ENCODE measurements around the gene CRHR2.

CRHR2 gene

DNA sequence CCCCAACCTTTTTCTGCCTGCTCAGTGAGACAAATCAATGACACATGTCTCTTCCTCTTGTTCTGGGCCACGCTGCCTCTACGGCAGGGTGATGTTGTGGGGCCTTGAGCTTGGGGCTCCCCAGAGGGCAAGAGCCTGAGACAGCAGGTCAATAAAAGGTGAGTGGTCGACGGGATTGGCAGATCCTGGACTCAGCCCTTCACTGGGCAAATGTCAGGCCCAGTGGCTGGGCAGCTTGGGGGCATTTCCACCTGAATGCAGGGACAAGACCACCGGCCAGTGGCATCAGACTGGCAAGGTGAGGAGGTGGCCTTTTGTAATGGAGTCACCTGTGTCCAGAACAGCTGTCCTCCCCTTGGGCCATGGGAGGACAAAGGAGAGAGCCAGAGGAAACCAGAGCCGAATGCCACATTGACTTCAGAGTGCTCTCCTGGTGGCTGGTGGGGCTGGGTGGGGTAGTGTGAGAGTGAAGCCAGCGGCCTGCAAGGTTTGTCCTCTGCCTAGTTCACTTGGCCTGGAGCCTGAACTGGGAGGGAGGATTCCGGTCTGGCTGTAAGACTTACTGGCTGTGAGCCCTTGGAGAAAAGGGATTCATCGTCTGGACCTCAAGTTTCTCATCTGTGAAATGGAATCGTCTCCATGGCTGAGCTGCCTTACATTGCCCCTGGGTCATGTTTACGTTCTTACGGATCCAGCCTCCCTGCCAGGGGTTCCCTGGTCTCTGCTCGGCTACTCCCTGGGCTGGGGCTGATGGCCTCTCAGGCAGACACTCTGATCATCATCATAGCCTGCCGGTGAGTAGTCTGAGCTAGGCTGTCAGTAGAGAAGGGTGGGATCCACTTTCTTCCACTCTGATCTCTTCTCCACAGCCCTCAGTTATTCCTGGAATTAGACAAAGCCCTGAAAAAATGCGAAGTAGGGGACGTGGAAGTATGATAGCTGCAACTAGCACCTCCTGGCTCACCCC, 25.4 kb upstream of the CRHR2 start:
- no peak for DNase-seq (ENCODE audit: low read depth in 2 of 2)

- DNase-seq (ENCODE audit: low read depth in 2 of 2) = no peak
These were observed 24.7 kb upstream of the CRHR2 start for GRCh38 chr7:30706908-30707307.

DNA sequence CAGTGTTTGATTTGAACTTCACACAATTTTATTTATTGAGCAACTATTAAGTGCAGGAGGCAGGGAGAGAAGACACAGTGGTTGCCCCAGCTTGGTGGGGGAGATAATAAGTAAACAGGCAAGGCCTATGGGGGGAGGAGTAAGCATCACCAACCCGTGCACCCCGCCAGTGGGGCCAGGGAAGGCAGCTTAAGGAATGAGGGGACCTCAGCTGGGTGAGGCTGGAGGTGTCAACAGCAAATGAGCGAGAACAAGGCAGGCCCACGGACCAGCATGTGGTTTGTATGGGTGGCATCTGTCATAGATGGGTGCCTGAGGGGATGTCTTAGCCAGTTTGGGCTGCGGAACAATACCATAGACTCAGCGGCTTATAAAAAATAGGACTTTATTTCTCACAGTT, 24.1 kb upstream of the CRHR2 start:
- no peak for DNase-seq (ENCODE audit: low read depth in 2 of 2)

- no peak for DNase-seq (ENCODE audit: low read depth in 2 of 2)
These were observed 23.3 kb upstream of the CRHR2 start for GRCh38 chr7:30705596-30705995.

DNA sequence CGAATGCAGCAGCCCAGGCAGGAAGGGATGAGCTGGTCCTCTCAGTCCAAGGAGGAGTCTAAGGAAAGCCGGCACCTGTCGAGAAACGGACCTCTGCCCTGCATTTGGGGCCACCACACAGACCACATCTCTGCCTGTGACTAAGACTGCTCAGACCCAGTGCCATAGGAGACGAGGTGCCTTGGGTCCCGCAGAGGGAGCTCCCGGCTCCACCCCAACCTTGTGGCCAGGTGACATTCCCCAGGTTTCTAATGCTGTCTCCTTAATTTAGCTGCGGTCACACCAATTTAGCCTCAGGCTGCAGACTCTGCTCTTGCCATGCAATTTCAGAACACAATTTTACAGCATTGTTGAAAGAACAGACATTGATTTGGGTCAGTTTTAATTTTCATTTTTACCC, 22.8 kb upstream of the CRHR2 start:
- no peak for DNase-seq (ENCODE audit: low read depth in 2 of 2)

- no peak for DNase-seq (ENCODE audit: low read depth in 2 of 2)
These were observed 21.5 kb upstream of the CRHR2 start for GRCh38 chr7:30703756-30704155.

- no peak for DNase-seq (ENCODE audit: low read depth in 2 of 2)
These were observed 19.9 kb upstream of the CRHR2 start for GRCh38 chr7:30702200-30702599.

- no peak for DNase-seq (ENCODE audit: low read depth in 2 of 2)
These were observed 18.7 kb upstream of the CRHR2 start for GRCh38 chr7:30700941-30701340.

DNA sequence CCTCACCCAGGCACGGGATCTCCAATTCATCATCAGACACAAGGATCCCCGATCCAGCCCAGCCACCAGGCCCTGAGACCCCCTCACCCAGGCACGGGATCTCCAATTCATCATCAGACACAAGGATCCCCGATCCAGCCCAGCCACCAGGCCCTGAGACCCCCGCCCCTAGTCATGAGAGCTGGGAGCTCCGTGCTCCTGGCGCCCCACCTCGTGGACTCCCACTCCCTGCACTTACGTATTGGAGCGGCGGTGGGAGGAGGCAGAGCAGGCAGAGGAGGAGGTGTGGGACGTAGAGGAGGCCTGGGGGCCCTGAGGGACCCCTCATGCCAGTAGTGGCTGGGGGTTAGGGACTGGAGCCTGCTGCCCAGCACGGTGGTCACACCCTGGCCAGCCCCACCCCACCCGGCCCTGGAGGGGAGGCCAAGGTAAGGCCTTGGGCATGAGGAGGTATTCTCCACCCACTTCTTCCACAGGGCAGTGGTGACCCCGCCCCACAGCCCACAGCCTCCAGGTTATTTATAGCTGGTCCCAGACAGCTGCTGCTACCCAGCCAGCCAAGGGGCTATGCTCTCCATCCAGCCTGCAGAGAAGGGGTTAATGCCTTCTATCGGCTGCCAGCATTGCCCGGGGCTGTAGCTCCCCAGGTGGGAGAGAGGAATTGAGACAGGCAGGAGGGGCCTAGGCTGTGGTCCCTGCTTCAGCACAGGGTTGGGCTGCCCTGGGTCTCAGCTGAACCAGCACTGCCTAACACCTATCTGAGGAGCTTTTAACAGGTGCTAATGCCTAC, 17.6 kb upstream of the CRHR2 start:
- DNase-seq (ENCODE audit: low read depth in 2 of 2) = no peak

- no peak for DNase-seq (ENCODE audit: low read depth in 2 of 2)
These were observed 16.2 kb upstream of the CRHR2 start for GRCh38 chr7:30698481-30698880.

DNA sequence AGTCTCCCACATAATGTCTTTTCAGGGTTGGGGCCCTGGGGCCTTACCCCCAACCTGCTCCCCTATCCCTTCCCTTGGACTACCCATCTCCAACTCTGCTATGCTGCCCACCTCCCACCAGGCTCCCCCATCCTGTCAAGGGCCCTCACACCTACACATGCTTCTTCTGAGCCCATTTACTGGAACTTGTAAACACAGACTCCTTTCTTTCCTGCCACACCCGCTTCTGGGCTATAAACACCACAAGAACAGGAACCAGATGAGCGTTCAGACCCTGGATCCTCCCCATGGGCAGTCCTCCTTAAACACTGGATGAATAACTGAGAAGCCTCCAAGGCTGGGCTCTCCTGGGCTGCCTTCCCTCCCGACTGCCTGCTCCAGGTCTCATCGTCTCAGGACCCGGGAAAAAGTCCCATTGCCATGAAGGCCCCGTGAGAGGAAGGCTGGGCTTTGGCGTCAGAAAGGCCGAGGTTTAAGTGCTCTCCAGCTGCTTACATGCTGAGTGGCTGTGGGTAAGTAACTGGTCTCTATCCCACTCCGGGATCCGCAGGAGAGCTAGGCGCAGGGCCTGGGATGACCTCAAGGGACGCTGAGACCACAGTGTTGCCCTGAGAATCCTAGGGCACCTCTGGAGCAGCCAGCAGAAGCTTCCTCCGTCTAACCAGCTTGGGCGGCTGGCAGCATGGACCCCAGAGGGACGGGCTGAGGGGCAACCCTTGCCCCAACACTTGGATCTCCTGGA, 15.6 kb upstream of the CRHR2 start:
- DNase-seq (ENCODE audit: low read depth in 2 of 2) = no peak

GRCh38 chr7:30694774-30695721, 12.8 kb upstream of the CRHR2 start:
- DNase-seq (ENCODE audit: low read depth in 2 of 2) = no peak

GRCh38 chr7:30694218-30694745, 12.0 kb upstream of the CRHR2 start:
- no peak for DNase-seq (ENCODE audit: low read depth in 2 of 2)

DNA sequence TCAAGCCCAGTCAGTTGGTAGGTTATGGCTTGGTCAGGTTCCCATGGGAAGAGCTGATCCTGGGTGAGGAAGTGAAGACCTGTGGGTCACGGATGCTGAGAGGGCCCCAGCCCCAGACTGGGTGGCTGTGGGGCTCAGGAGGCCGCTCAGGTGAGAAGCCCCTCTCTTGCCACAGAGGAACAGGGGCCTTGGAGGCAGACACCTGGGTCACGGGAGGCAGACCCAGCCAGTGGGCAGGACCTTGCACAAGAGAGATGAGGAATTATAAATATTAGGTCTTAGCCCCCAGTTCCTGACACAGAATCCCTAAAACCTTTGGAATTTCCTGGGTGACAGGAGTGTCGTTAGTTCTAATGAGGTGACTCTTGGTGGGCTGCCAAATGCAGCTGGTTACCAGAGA, 10.6 kb upstream of the CRHR2 start:
- no peak for DNase-seq (ENCODE audit: low read depth in 2 of 2)

DNA sequence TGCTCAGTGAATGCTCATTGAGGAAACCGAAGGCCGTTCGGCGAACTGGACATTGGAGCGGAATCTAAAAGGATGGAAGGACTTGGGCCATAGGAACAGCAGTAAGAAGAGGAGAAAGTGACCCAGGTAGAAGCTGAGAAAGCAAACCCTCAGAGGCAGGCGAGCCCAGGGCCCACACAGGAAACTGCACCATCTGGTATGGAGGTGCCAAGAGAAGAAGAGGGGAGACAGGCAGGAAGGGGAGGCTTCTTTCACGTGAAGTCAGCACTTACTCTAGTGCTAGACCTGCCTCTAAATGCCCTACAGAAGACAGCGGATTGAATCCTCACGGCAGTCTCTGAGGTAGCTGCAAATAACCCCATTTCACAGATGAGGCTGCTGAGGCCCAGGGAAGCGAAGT, 10.2 kb upstream of the CRHR2 start:
- DNase-seq (ENCODE audit: low read depth in 2 of 2) = no peak

GRCh38 chr7:30690011-30690410, 7.8 kb upstream of the CRHR2 start:
- no peak for DNase-seq (ENCODE audit: low read depth in 2 of 2)

- no peak for DNase-seq (ENCODE audit: low read depth in 2 of 2)
These were observed 6.5 kb upstream of the CRHR2 start for GRCh38 chr7:30688718-30689221.

DNA sequence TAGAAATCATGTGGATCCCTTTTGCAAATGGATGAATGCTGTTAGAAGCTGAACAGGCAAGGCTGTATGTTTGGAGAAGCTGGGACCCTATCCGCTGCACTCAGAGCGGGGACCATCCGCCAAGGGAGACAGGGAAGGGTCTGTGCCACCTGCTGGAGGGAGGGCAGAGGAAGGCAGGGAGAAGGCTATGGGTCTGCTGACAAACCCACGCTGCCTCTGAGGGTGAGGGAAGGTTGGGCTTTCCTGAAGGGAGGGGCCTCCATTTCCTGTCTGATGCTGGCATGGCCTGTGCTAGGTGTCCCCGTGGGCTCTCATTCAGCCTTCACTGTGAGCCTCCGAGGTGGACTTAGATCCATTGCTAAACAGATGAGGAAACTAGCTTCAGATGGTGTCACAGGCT, 5.3 kb upstream of the CRHR2 start:
- no peak for DNase-seq (ENCODE audit: low read depth in 2 of 2)

DNA sequence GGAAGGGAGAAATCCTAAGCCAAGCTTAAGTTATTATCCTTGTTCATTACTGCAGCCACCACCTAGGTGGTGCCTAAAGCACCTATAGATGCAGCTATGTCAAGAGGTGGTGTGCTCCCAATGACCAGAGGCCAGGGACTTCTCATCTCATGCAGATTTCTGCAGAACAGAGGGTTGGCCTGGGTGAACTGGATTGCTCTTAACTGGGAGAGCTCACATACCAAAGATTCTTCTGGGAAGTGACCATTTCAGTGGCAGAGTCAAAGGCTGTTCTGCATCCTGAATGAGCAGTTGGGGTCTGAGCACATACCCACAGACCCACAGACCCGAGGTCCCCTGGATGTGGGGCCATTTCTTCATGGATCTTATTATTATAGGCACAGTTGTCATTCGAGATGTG, 2.1 kb upstream of the CRHR2 start:
- no peak for DNase-seq (ENCODE audit: low read depth in 2 of 2)

DNA sequence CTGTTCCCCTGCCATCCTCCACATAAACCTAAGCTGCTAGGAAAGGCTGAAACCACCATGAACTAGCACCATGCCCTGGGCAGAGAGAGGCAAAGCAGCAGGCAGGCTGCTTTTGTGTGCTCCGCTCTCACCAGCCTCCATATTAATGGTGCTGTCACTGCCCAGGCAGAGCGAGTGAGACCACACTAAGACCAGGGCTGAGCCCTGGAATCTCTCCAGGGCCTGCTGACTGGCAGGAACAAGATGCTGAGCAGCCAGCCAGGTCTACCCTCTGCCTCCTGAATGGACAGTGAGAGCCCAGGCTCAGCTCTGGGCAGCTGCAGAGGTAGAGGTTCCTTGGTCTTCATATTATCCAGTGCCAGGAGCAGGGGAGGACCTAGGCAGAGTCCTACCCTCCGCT, 1.6 kb upstream of the CRHR2 start:
- no peak for DNase-seq (ENCODE audit: low read depth in 2 of 2)

- no peak for DNase-seq (ENCODE audit: low read depth in 2 of 2)
These were observed 1.1 kb upstream of the CRHR2 start for GRCh38 chr7:30683306-30683705.

Measured in stimulated activated CD8-positive, alpha-beta memory T cell treated with anti-CD3 and anti-CD28 coated beads, Interleukin-7, amount 100 ng/mL, for 4 hours (primary cell).